ENCODE results near the gene ZNF474. TPM values are rescaled to one million over a fixed set of nuclear protein-coding genes. Genes with fewer than 3 reads are reported as not detected.

ZNF474 gene
- total and polyA plus RNA-seq, 2 of the 8 experiments (the other 6 are each of a cell fraction or from before 2014, with no cell fraction given), result not detected

- no peak for TF ChIP-seq ZNF274 (IDR thresholded peaks at IDR 0.05; ENCODE audit: borderline replicate concordance, extremely low read depth, low read length)
- no peak for TF ChIP-seq BACH1 (IDR thresholded peaks at IDR 0.05; ENCODE audit: low read length)
Measured at GRCh38 chr5:122124766-122125165, 4.6 kb upstream of the ZNF474 start (continued).

Measured in H1 (cell line).